Upper lobe of right lung (tissue), 1 donor: ENCODE measurements around the gene MYADM. TPM values are rescaled to one million over a fixed set of nuclear protein-coding genes. Genes with fewer than 3 reads are reported as not detected.
A peak's percentile ranks its signal among the peaks of the same experiment; 100 is the strongest.

Experiments used
- ATAC-seq: fragments of 200-7000 bp; cut with Tn5 transposase; one replicate; pipeline ENCODE4 v1.9.1; 2020; ENCODE audit warnings: mild to moderate bottlenecking, moderate library complexity
- DNase-seq: peaks from one replicate; pipeline ENCODE4 v3.0.0-alpha.2; 2020
- H3K27ac ChIP-seq: fragments of 200-600 bp; one replicate; pipeline ENCODE4 v1.8.0; 2022
- H3K27me3 ChIP-seq: fragments of 200-600 bp; one replicate; pipeline ENCODE4 v1.8.0; 2022; ENCODE audit warnings: mild to moderate bottlenecking
- H3K36me3 ChIP-seq: fragments of 200-600 bp; one replicate; pipeline ENCODE4 v1.8.0; 2022
- H3K4me1 ChIP-seq: fragments of 200-600 bp; one replicate; pipeline ENCODE4 v1.8.0; 2022
- H3K4me3 ChIP-seq: fragments of 200-600 bp; one replicate; pipeline ENCODE4 v1.8.0; 2022; ENCODE audit warnings: mild to moderate bottlenecking
- H3K9me3 ChIP-seq: fragments of 200-600 bp; one replicate; pipeline ENCODE4 v1.8.0; 2022
- CTCF ChIP-seq: fragments of 200-600 bp; IDR thresholded peaks from one replicate; pipeline ENCODE4 v1.8.0; 2022; ENCODE audit warnings: antibody characterized with exemption
- intact Hi-C: fragments of 100-400 bp; cut with DNase I; formaldehyde crosslinking; loops from one replicate; pipeline ENCODE4 v1.11.0; 2022
- total RNA-seq: library from RNA; stranded (reverse); fragmentation: NEBNext Ultra II Directional; extraction: Animal tissue kit (Norgen Biotek cat#: 25700); gene quantifications from one replicate; pipeline ENCODE4 v1.2.1, GENCODE V29; 2021
- donor health status: DM: no; HTN: yes; CAD: no; lungs with severe emphysema.

MYADM gene
- total RNA-seq, 1 donor from 2014 or later, result 131 TPM

- ATAC-seq (no peak), DNase-seq (no peak)
- Histone ChIP-seq H3K36me3 (no peaks in the 10 kb centered on the region), H3K9me3 (no peaks in the 10 kb centered on the region), H3K4me3 (no peak overlapping the region), H3K27ac (no peak overlapping the region), H3K27me3 (peaks cover 45% of the 10 kb centered on the region), H3K4me1 (no peaks in the 10 kb centered on the region)
- TF ChIP-seq CTCF, result no peak
- intact Hi-C loops, result loop anchor here (10.0 kb wide), 1 partner anchor 119 kb away; no protein-coding TSS in a partner anchor
These were observed 38.1 kb downstream of the MYADM start for GRCh38 chr19:53905787-53906186.

- no peaks in the 10 kb centered on the region for H3K9me3 ChIP-seq
- peaks cover 51% of the 10 kb centered on the region for H3K27me3 ChIP-seq
- no peaks in the 10 kb centered on the region for H3K36me3 ChIP-seq
- peak; percentile 77 for TF ChIP-seq CTCF
- no peak overlapping the region for H3K27ac ChIP-seq
- no peaks in the 10 kb centered on the region for H3K4me1 ChIP-seq
- peak; percentile 80 for DNase-seq
- intact Hi-C loops, result loop anchor here (10.0 kb wide), 1 partner anchor 118 kb away; no protein-coding TSS in a partner anchor
- ATAC-seq, result peak; percentile 79
- no peak overlapping the region for H3K4me3 ChIP-seq
These were observed 38.8 kb downstream of the MYADM start for GRCh38 chr19:53906211-53907192.

- intact Hi-C loops, result loop anchor here (10.0 kb wide), 1 partner anchor 118 kb away; no protein-coding TSS in a partner anchor
- Histone ChIP-seq H3K27ac (no peak overlapping the region), H3K36me3 (no peaks in the 10 kb centered on the region), H3K4me1 (no peaks in the 10 kb centered on the region), H3K9me3 (no peaks in the 10 kb centered on the region), H3K4me3 (no peak overlapping the region), H3K27me3 (peaks cover 58% of the 10 kb centered on the region)
- no peak for ATAC-seq
- TF ChIP-seq CTCF, result no peak
- no peak for DNase-seq
These were observed 39.5 kb downstream of the MYADM start for GRCh38 chr19:53907193-53907581.

GRCh38 chr19:53907690-53908089 lies 40.0 kb downstream of the MYADM start:
- Histone ChIP-seq H3K4me1 (no peaks in the 10 kb centered on the region), H3K27me3 (peaks cover 63% of the 10 kb centered on the region), H3K9me3 (no peaks in the 10 kb centered on the region), H3K27ac (no peak overlapping the region), H3K4me3 (no peak overlapping the region), H3K36me3 (no peaks in the 10 kb centered on the region)
- TF ChIP-seq CTCF, result no peak
- ATAC-seq (no peak), DNase-seq (no peak)
- intact Hi-C loops, result loop anchor here (10.0 kb wide), 1 partner anchor 117 kb away; no protein-coding TSS in a partner anchor

- H3K27me3 ChIP-seq, result peaks cover 65% of the 10 kb centered on the region
These were observed 40.6 kb downstream of the MYADM start for GRCh38 chr19:53908106-53908934.

More at GRCh38 chr19:53908106-53908934, 40.6 kb downstream of the MYADM start:
- TF ChIP-seq CTCF, result no peak
- Histone ChIP-seq H3K4me3 (no peak overlapping the region), H3K9me3 (no peaks in the 10 kb centered on the region), H3K36me3 (no peaks in the 10 kb centered on the region), H3K27ac (no peak overlapping the region), H3K4me1 (no peaks in the 10 kb centered on the region)
- peak; percentile 60 for ATAC-seq
- DNase-seq, result no peak
- intact Hi-C loops, result loop anchor here (10.0 kb wide), 1 partner anchor 116 kb away; no protein-coding TSS in a partner anchor
